Glomerular endothelial cell (primary cell): Measurements from ENCODE around the gene GPR83. TPM values are rescaled to one million over a fixed set of nuclear protein-coding genes. Genes with fewer than 3 reads are reported as not detected.
"Not testable (repeated sequence)": the region's sequence is repeated elsewhere in the genome, so short reads cannot be mapped to it uniquely, and the experiment has no call there.

Experiments used
- DNase-seq: peaks from one replicate; pipeline ENCODE4 v3.0.0-alpha.2; 2011; ENCODE audit warnings: low read depth, low spot score; ENCODE audit errors: extremely low read depth
- total RNA-seq: library from RNA; depleted of rRNA; stranded (reverse); fragments of >200 nt; gene quantifications from 2 replicates; pipeline ENCODE4 v1.2.3, GENCODE V29; 2015

The GPR83 gene
- not detected in 2 replicates for total RNA-seq

GRCh38 chr11:94400839-94401772, at the start of gene GPR83:
Gene GPR83, minus strand, starts transcription at chr11:94401419. Its CDS starts 172 bp downstream, at chr11:94401247.
- DNase-seq, result no peak

GRCh38 chr11:94450048-94450447, 48.8 kb upstream of the GPR83 start:
- peak; percentile 18 for DNase-seq

- DNase-seq, result peak; percentile 27
Measured at GRCh38 chr11:94449437-94449836, 48.2 kb upstream of the GPR83 start.

- no peak for DNase-seq
Measured at GRCh38 chr11:94449029-94449428, 47.8 kb upstream of the GPR83 start.

- no peak for DNase-seq
Measured at GRCh38 chr11:94447149-94447548, 45.9 kb upstream of the GPR83 start.

GRCh38 chr11:94445641-94446040, 44.4 kb upstream of the GPR83 start:
- no peak for DNase-seq

GRCh38 chr11:94433049-94433448, 31.8 kb upstream of the GPR83 start:
- DNase-seq, result no peak

GRCh38 chr11:94424662-94425061, 23.4 kb upstream of the GPR83 start:
- no peak for DNase-seq

- DNase-seq, result no peak
Measured at GRCh38 chr11:94424011-94424410, 22.8 kb upstream of the GPR83 start.

- DNase-seq, result no peak
Measured at GRCh38 chr11:94423507-94423906, 22.3 kb upstream of the GPR83 start.

GRCh38 chr11:94418123-94418765, 17.0 kb upstream of the GPR83 start:
- no peak for DNase-seq

GRCh38 chr11:94417386-94417987, 16.3 kb upstream of the GPR83 start:
- DNase-seq, result no peak

GRCh38 chr11:94405062-94405833, 4.0 kb upstream of the GPR83 start:
- DNase-seq, result no peak

GRCh38 chr11:94402355-94402754, 1.1 kb upstream of the GPR83 start:
- DNase-seq, result no peak

GRCh38 chr11:94401773-94402265, 600 bp upstream of the GPR83 start:
- no peak for DNase-seq

GRCh38 chr11:94400457-94400838, 771 bp downstream of the GPR83 start:
- no peak for DNase-seq

- no peak for DNase-seq
Measured at GRCh38 chr11:94400050-94400449, 1.2 kb downstream of the GPR83 start.

GRCh38 chr11:94398101-94398500, 3.1 kb downstream of the GPR83 start:
- no peak for DNase-seq

GRCh38 chr11:94396282-94396681, 4.9 kb downstream of the GPR83 start:
- no peak for DNase-seq

GRCh38 chr11:94391937-94392336, 9.3 kb downstream of the GPR83 start:
- DNase-seq, result not testable (repeated sequence)

- no peak for DNase-seq
Measured at GRCh38 chr11:94379613-94380012, 21.6 kb downstream of the GPR83 start.
